Measurements from ENCODE around the gene MRPL46. TPM values are rescaled to one million over a fixed set of nuclear protein-coding genes. Genes with fewer than 3 reads are reported as not detected.

MRPL46 gene
- total RNA-seq, 1 experiment from 2014 or later = 23.0 TPM

Other genes starting within 250 kb of the MRPL46 start
- 0.04 and 0.11 TPM in 2 replicates for gene NTRK3, start 210.6 kb downstream of the MRPL46 start, total RNA-seq (2014; rRNA removed; shearing (Covaris generic); ENCODE audit: low replicate concordance)
- gene MRPS11, start 320 bp upstream of the MRPL46 start, total RNA-seq (2014; rRNA removed; shearing (Covaris generic); ENCODE audit: low replicate concordance) = 48.8 TPM in 2 replicates
- 6.2 and 14.4 TPM in 2 replicates for gene DET1, start 79.3 kb upstream of the MRPL46 start, total RNA-seq (2014; rRNA removed; shearing (Covaris generic); ENCODE audit: low replicate concordance)
- 18.1 and 36.3 TPM in 2 replicates for gene AEN, start 154.0 kb upstream of the MRPL46 start, total RNA-seq (2014; rRNA removed; shearing (Covaris generic); ENCODE audit: low replicate concordance)
- gene ISG20, start 171.6 kb upstream of the MRPL46 start, total RNA-seq (2014; rRNA removed; shearing (Covaris generic); ENCODE audit: low replicate concordance) = 112 and 259 TPM in 2 replicates

Measured in Karpas-422 (cell line).